C4-2B (cell line): ENCODE measurements around the gene TENM4.

Experiments
- H3K27ac ChIP-seq: fragments of 450-650 bp; 2 replicates; pipeline ENCODE4 v1.5.1; 2017
- ZFX ChIP-seq: fragments of 450-650 bp; IDR thresholded peaks from 2 replicates; pipeline ENCODE4 v1.6.1; 2017
- TF ChIP-seq, protein P1 (sequence below): fragments of 450-650 bp; conservative IDR thresholded peaks from 2 replicates; pipeline ENCODE4 v1.5.1; 2017; ENCODE audit warnings: mild to moderate bottlenecking

The TENM4 gene

DNA sequence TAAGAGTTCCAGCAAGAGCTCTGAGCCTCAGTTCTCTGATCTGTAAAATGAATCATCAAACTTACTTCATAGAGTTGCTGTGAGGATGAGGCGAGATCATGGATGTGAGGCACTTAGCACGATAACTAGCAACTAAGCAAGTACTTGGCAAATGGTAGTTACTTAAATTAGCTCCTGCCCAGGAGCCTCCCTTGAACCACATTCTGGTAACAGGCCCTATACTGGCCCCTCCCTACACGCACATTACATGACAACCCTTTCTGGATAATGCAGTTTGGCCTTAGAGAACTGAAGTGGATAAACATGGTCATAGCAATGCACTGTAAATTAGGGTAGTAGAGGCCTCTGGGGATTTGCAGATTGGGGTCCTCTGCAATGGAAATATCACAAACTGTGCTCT is 678.7 kb downstream of the TENM4 start:
- TF ChIP-seq, protein P1, sequence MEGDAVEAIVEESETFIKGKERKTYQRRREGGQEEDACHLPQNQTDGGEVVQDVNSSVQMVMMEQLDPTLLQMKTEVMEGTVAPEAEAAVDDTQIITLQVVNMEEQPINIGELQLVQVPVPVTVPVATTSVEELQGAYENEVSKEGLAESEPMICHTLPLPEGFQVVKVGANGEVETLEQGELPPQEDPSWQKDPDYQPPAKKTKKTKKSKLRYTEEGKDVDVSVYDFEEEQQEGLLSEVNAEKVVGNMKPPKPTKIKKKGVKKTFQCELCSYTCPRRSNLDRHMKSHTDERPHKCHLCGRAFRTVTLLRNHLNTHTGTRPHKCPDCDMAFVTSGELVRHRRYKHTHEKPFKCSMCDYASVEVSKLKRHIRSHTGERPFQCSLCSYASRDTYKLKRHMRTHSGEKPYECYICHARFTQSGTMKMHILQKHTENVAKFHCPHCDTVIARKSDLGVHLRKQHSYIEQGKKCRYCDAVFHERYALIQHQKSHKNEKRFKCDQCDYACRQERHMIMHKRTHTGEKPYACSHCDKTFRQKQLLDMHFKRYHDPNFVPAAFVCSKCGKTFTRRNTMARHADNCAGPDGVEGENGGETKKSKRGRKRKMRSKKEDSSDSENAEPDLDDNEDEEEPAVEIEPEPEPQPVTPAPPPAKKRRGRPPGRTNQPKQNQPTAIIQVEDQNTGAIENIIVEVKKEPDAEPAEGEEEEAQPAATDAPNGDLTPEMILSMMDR = no peak
- TF ChIP-seq ZFX = no peak
- no peak overlapping the region for H3K27ac ChIP-seq

DNA sequence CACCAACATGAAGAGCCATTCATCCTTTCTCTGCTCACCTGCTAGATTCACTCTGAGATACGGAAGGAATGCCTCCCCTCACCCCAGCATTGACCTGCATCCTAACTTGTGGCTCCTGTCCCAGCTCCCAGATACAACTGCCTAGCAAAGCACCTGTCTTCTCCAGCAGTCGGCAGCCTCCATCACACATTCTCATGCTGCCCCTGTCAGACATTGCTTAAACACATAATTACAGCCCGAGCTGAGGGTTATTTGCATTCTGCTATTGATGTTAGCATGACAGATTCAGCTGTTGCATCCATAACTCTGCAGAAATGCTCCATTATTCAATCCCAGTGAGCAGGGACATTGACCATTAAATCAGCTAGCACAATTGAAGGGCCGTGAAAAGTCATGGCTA is 681.8 kb downstream of the TENM4 start:
- H3K27ac ChIP-seq = no peak overlapping the region
- TF ChIP-seq, protein P1 = no peak
- no peak for TF ChIP-seq ZFX

DNA sequence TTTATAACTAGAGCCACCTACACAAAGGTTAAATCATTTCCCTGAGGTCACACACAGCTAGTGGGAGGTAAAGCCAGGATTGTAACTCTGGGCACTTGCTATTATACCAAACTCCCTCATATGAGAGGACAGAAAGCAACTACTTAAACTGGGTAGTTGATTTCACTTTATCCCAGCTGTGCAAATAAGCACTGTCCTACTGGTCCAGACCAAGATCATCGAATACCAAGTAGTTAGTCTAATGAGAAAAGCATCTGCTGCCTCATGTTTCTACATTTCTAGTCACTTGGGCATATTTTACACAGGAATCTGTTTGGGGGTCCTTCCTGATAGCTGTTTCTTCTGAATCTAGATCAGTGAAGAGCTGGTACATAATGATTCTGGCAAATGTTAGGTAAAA is 687.5 kb downstream of the TENM4 start:
- no peak overlapping the region for H3K27ac ChIP-seq
- no peak for TF ChIP-seq ZFX
- TF ChIP-seq, protein P1 = no peak

DNA sequence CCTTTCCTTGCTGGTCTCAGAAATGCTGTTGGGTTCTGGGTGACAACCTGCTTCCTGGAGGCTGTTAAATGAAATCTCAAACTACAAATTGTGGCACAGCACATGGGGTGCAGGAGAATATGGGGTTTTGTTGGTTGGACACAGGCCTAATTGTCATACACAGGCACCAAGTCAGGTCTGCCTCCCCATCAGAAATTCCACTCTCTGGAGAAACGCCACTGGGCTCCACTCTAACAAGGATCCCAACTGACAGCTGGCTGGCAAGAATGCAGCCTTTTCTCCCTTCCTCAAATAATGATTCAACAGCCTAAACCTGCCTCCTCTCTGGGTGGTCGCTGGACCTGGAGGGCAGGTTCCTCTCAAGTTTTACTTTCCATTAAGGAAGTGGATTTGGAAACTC is 688.3 kb downstream of the TENM4 start:
- H3K27ac ChIP-seq = no peak overlapping the region
- TF ChIP-seq ZFX = no peak
- TF ChIP-seq, protein P1 = no peak

DNA sequence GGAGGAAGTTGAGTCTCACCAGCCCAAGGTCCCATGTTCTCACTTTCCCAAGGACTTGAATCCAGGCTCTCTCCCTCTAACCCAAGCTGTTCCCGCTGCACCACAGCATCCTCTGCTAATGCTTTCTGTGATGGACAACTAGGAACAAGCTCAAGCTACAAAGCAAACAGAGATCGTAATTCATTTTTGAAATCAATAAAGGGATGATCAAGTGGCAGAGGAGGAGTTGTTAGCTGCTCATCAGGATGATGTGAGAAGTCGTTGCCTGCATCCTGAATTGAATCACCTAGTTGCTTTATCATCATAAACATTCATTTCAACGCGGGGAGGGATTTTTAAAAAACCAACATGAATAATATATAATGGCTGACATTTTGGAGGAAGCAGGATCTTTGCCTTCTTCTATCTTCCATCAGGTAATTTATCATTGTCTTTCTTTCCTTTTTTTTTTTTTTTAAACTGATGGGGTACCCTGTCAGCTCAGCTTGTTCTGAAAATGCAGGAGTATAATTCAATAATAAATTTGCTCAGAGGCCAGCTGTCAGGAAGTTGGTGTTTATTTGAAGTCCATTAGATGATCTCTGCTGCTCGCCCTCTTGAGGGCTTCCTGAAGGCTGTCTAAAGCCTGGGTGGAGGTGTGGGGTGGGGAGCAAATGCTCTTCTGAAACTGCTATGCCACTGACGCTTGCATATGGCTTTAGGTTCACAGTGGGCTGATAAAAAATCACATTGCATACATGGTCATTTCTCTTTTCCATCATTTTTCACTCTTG is 691.7 kb downstream of the TENM4 start:
- TF ChIP-seq ZFX = no peak
- TF ChIP-seq, protein P1 = no peak
- H3K27ac ChIP-seq = no peak overlapping the region

DNA sequence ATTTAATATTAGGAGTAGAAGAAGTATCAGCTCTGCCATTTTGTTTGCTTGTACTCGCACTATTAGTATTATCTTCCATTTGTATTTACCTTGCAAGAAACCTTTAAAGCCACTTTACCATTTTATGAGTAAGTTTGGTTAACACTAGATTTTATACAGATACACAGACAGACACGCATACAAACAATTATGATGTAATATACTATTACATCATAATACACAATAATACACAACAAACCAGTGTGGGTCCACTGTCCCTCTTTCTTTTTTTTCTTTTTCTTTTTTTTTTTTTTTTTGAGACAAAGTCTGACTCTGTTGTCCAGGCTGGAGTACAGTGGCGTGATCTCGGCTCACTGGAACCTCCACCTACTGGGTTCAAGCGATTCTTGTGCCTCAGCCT is 695.9 kb downstream of the TENM4 start:
- TF ChIP-seq, protein P1 = no peak
- TF ChIP-seq ZFX = no peak

DNA sequence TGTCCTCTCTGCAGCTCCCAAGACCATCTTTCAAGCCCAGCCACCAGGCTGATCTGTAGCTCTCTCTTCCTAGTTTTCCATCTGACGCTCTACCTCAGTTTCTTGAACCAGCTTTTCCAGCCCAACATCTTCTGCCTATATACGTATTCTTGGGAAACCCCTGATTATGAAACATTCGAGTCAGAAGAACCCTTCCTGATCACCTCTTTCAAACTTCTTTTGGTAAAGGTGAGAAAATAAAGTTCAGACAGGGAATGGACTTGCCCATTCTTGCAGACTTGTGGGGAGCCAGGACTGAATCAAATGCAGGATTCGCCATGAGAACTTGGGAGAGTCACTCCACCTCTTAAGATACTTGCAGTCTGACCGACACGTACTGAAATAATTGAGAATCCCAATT is 696.6 kb downstream of the TENM4 start:
- H3K27ac ChIP-seq = no peak overlapping the region
- TF ChIP-seq ZFX = no peak
- TF ChIP-seq, protein P1 = no peak

More for the DNA sequence above, 695.9 kb downstream of the TENM4 start:
- no peak overlapping the region for H3K27ac ChIP-seq
